GM21825 (cell line): ENCODE data around the gene F10.
"Not testable (repeated sequence)": the region's sequence is repeated elsewhere in the genome, so short reads cannot be mapped to it uniquely, and the experiment has no call there.

Source experiments
- ATAC-seq: cut with Tn5 transposase; IDR thresholded peaks from one replicate; pipeline ENCODE4 v1.9.1; 2021; ENCODE audit warnings: mild to moderate bottlenecking, moderate library complexity; ENCODE audit not compliant: unreplicated experiment

Gene F10

DNA sequence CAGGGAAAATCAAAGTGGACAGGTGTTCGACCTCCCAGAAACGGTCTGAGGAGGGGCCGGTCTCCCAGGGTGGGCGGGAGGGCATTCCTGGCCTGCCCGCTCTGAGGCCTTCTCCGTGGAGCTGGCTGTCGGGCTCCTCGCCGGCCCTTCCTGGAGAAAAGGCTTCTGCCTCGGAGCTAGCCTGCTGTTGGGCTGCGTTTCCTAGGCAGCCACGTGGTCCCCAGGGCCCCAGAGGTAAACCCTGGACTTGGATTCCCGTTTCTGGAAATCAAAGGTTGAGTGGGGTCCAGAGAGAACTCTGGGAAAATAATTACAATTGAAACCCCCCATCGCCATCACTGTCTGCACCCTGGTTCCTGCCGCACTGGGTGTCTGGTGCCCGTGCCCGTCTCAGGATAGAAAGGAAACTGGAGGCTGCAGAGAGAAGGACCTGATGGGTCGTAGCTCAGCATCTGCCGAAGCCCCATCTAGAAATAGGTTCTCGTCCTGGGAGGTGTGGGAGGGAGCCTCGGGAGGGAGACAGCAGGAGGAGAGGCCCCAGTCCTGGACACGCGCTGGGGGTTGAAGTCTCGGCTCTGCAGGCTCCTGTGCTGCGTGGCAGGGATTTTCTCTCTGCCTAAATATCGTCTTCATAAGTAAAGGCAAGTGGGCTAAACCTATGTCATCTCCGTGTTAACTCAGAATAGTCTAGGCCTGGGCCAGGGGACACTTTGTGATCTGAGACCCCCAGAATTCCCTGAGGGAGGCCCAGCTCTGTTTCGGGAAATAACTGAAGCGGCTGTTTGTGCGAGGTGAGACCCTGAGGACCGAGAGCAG is 28.2 kb downstream of the F10 start:
- ATAC-seq: no peak

DNA sequence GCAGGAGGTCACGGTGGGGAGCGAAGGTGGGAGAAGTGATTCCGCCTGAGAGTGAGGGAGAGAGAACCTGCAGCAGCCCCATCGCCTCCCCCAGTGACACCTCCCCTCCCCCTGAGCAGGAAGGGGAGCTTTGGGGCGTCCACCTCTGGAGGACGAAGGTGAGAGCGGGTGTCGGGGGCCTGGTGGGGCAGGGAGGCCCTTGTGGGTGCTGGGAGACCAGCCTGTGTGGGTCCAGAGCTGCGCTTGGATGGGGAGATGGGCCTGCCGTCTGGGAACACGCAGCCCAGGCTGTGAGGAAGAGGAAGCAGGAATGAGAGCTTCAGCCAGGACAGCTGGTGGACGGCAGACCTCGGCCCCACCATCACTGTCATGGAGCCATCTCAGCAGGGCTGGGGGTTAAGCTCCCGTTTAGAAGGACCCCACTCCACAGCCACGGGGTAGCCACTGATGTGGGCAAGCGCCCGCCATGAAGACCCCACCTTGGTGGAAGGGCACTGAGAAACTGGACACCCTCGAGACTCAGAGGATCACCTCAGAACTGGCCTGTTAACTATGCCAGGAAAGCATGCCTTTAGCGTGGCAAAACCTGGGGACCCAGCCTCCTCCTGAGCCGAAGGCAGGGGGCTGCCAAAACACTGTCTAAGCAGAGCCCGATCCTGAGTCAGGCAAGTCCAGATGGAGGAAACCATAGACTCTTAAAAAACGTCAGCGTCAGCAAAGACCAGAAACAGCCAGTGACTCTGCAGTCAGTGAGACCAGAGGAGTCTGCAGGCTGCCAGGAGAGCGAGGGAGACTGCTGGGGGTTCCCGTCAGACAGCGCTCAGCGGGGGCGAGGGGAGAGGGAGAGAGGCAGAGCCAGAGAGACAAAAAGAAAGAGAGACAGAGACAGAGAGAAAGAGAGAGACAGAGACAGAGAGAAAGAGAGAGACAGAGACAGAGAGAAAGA is 29.4 kb downstream of the F10 start:
- ATAC-seq: no peak

- no peak for ATAC-seq
These were observed 30.0 kb downstream of the F10 start for GRCh38 chr13:113152691-113152983.

DNA sequence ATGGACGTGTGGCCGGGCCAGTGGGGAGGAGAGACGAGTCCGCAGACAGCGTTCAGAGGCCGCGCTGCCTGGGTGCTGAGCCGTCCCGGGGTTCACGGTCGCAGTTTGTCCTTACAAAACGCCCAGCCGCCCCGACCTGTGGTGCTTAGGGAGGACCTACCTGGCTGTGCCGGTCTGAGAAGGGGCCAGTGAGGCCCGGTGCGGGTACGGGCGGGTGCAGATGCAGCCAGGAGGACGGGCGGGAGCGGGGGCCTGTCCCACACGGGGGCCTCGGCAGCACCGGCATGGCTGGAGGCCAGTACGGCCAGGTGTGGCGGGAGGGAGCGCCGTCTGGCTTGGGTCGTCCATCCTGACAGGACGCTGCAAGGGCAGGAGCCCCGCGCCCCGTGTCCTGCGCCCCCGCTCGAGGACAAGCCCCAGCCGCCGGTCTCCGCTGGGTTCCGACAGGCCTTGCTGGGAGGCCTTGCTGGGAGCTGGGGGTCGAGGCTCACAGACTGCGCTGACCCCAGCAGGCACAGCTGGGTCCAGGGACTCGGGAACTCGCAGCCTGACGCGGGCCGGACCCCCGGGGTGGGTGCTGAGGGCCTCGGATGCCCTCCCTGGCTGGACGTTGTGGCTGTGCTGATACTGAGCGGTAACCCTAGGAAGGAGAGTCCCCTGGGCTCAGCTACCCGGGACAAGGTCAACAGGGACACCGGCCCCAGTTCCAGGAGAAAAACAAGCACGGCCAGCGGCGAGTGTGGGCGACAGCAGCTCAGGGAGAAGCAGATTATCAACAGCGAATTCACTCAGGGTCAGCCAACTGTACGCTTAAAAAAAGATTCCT is 30.6 kb downstream of the F10 start:
- ATAC-seq: peak; percentile 19

DNA sequence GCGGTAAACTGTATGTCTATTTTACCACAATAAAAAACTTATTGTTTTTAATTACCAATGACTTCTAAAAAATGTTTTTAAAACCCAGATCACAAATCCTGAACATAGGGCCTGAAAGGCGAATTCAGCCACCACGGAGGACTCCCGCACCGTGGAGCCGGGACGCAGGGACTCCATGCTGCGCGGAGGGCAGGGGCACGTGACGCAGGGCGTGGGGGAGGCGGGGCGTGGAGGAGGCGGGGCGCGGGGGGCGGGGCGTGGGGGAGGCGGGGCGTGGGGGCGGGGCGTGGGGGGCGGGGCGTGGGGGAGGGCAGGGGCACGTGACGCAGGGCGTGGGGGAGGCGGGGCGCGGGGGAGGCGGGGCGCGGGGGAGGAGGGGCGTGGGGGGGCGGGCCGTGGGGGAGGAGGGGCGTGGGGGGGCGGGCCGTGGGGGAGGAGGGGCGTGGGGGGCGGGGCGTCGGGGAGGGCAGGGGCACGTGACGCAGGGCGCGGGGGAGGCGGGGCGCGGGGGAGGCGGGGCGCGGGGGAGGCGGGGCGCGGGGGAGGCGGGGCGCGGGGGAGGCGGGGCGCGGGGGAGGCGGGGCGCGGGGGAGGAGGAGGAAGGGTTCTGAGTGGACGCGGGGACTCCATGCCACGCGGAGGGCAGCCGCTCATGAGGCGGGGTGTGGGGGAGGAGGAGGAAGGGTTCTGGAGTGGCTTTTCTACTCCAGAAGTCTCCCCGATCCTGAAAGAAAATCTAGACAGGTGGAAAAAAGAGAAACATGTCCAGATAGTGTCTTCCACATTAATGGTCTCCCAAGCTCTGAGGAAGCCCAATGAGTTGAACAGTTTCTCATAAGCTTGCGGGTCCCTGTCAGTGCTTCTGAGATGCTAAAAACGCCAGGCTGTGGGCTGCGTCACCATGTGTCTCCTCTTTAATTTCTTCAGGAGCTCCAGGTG is 31.5 kb downstream of the F10 start:
- peak; percentile 48 for ATAC-seq

GRCh38 chr13:113155201-113155600 is 32.6 kb downstream of the F10 start:
- ATAC-seq: no peak

- no peak for ATAC-seq
These were observed 33.5 kb downstream of the F10 start for GRCh38 chr13:113155982-113156655.

DNA sequence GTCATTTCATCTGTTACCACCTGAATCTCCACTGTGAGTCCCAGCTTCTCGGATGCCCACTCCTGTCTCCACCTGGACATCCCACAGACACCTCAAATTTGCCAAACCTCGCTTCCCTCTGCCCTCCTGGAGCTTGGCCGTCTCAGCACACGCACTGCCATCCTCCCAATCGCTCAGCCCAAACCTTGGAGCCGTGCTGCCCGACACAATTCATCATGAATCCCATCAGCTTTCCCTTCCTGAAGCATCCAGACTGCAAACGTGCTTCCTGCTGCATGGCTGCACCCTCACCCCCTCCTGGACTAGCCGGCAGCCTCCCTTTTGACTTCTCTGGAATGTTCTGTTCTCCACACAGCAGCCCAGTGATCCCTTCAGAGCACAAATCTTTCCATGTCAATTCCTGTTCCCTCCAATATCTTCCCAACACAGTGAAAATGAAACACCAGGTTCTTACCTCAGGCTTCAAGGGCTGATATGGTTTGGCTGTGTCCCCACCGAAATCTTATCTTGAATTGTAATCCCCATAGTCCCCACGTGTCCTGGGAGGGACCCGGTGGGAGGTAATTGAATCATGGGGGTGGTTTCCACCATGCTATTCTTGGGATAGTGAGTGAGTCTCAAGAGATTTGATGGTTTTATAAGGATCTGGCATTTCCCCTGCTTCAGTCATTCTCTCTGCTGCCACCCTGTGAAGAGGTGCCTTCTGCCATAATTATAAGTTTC is 34.8 kb downstream of the F10 start:
- no peak for ATAC-seq

- no peak for ATAC-seq
These were observed 35.5 kb downstream of the F10 start, which contains the start of gene PROZ for GRCh38 chr13:113157929-113158747. Gene PROZ (plus strand): TSS chr13:113158648. CDS start chr13:113158661, 13 bp downstream.

GRCh38 chr13:113158946-113159345 is 36.3 kb downstream of the F10 start:
- ATAC-seq: no peak

DNA sequence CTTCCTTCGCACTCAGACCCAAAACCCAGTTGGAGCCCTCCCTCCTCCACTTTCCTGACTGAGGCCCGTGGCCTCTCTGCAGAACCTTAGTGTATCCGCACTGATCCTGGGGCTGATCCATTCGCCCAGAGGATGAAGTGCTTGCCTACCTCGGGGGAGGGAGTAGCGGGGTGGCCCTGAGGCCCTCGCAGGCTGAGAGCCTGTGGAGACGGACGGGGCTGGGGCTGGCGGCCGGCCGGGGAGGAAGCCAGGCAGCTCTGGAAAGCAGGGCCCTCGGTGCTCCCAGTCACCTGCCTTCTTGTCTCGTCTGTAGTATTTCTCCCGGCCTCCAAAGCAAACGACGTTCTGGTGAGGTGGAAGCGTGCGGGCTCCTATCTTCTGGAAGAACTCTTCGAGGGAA is 37.1 kb downstream of the F10 start:
- no peak for ATAC-seq

GRCh38 chr13:113160983-113161382 is 38.4 kb downstream of the F10 start:
- no peak for ATAC-seq

DNA sequence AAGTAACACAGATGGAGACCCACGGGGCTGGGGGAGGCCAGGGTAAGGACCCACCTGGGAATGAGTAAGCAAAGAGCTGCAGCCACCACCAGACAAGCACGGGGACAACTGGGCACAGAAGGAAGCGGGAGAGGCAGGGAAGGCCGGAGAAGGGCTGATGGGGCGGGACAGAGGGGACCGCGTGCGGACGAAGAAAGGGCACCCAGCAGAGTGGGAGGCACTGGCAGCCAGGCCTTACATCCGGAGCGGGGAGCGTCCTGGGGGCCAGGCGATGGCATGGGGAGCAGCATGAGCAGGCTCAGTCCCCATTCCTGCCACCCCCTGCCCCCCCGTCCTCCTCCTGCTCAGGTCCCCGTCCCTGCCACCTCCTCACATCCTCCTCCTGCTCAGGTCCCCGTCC is 38.8 kb downstream of the F10 start:
- no peak for ATAC-seq

DNA sequence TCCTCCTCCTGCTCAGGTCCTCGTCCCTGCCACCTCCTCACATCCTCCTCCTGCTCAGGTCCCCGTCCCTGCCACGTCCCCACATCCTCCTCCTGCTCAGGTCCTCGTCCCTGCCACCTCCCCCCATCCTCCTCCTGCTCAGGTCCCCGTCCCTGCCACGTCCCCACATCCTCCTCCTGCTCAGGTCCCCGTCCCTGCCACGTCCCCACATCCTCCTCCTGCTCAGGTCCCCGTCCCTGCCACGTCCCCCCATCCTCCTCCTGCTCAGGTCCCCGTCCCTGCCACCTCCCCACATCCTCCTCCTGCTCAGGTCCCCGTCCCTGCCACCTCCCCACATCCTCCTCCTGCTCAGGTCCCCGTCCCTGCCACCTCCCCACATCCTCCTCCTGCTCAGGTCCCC is 39.4 kb downstream of the F10 start:
- ATAC-seq: not testable (repeated sequence)

DNA sequence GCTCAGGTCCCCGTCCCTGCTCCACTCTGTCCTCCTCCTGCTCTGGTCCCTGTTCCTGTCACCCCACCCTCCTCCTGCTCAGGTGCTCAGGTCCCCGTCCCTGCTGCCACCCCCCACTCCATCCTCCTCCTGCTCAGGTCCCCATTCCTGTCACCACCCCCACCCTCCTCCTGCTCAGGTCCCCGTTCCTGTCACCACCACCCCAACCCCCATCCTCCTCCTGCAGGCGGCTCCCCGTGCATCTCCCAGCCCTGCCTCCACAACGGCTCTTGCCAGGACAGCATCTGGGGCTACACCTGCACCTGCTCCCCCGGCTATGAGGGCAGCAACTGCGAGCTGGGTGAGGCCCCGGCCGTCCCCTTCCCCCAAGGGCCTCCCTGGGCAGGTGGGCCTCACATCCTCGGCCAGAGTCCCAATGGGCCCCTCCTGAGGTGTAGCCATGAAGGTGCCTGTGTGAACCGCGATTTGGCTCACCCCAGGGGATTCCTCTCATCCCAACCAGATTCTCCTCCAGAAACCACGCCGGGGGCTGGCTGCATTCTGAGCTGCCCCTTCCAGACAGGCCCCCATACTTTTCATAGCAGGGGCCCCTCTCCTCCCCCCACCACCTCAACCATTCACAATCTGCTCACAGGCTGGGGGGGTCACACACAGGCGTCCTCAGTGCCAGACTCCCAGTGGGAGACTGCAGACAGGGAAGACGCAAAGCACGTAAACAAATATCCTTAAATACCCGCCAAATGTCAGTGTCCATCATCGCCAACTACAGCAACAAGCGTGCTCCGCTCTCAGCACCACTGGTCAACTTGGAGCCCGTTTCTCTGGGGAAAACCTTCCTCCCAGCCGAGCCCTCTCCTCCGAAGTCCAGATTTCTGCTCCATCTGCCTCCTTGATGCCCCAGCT is 40.4 kb downstream of the F10 start:
- ATAC-seq: no peak

- no peak for ATAC-seq
These were observed 41.9 kb downstream of the F10 start for GRCh38 chr13:113164492-113164891.

GRCh38 chr13:113166266-113166665 is 43.7 kb downstream of the F10 start:
- ATAC-seq: no peak
